CD4-positive, CD25-positive, alpha-beta regulatory T cell (primary cell): ENCODE data around the gene NLRP3. TPM values are rescaled to one million over a fixed set of nuclear protein-coding genes. Genes with fewer than 3 reads are reported as not detected.
"Not testable (repeated sequence)": the region's sequence is repeated elsewhere in the genome, so short reads cannot be mapped to it uniquely, and the experiment has no call there.

Source experiments
- ATAC-seq, 2 donors: fragments of 150-1000 bp; cut with Tn5 transposase; one replicate each; pipeline ENCODE4 v1.10.0; 2021; ENCODE audit warnings: low read depth in 2 of 2, moderate number of reproducible peaks in 2 of 2, moderate library complexity in 1 of 2
- DNase-seq, 3 donors: peaks; one replicate each; pipeline versions ENCODE4 v3.0.0 to v3.0.0-alpha.2; 2012 to 2022; ENCODE audit warnings: mixed read lengths in 1 of 3
- H3K27ac ChIP-seq: one replicate; pipeline ENCODE4 v1.7.0; 2013; ENCODE audit warnings: mild to moderate bottlenecking, low read length; ENCODE audit not compliant: insufficient read depth, poor library complexity, severe bottlenecking
- H3K27me3 ChIP-seq: one replicate; pipeline ENCODE4 v1.7.0; 2013; ENCODE audit warnings: low read length; ENCODE audit not compliant: control insufficient read depth, insufficient read depth
- H3K36me3 ChIP-seq: one replicate; pipeline ENCODE4 v1.7.0; 2013; ENCODE audit warnings: mild to moderate bottlenecking, low read length, moderate library complexity; ENCODE audit not compliant: control insufficient read depth, insufficient read depth
- H3K4me1 ChIP-seq: 2 replicates; pipeline ENCODE4 v1.7.0; 2013; ENCODE audit warnings: mild to moderate bottlenecking, low read length; ENCODE audit not compliant: insufficient read depth, control insufficient read depth, poor library complexity, severe bottlenecking
- H3K4me3 ChIP-seq: one replicate; pipeline ENCODE4 v1.7.0; 2013; ENCODE audit warnings: low read depth, mild to moderate bottlenecking, low read length, moderate library complexity
- H3K9me3 ChIP-seq, 2 experiments: 1 replicate in 1 of 2; 2 replicates in 1 of 2; pipeline ENCODE4 v1.7.0; 2013; ENCODE audit warnings: low read length in 2 of 2, mild to moderate bottlenecking in 1 of 2, moderate library complexity in 1 of 2; ENCODE audit not compliant: control insufficient read depth in 2 of 2
- H3K27ac Mint-ChIP-seq, 3 donors: one replicate each; pipeline ENCODE4 v1.8.0; 2020 to 2022; ENCODE audit warnings: mild to moderate bottlenecking in 3 of 3, mixed read lengths in 3 of 3, moderate library complexity in 2 of 3
- H3K27me3 Mint-ChIP-seq: one replicate; pipeline ENCODE4 v1.8.0; 2022; ENCODE audit warnings: mild to moderate bottlenecking, mixed read lengths
- H3K36me3 Mint-ChIP-seq: one replicate; pipeline ENCODE4 v1.8.0; 2020; ENCODE audit warnings: mixed read lengths
- H3K4me1 Mint-ChIP-seq, 4 donors: one replicate each; pipeline ENCODE4 v1.8.0; 2020 to 2022; ENCODE audit warnings: mixed read lengths in 4 of 4, mild to moderate bottlenecking in 1 of 4
- H3K4me3 Mint-ChIP-seq, 4 donors: one replicate each; pipeline ENCODE4 v1.8.0; 2020 to 2022; ENCODE audit warnings: mild to moderate bottlenecking in 4 of 4, mixed read lengths in 4 of 4, moderate library complexity in 3 of 4
- H3K9me3 Mint-ChIP-seq, 7 donors: one replicate each; pipeline ENCODE4 v1.8.0; 2020 to 2022; ENCODE audit warnings: mixed read lengths in 7 of 7, mild to moderate bottlenecking in 3 of 7, moderate library complexity in 2 of 7
- polyA plus RNA-seq, 4 donors: library from polyadenylated mRNA; unstranded; fragments of 300-500 nt; fragmentation: Illumina TruSeq; gene quantifications; one replicate each; pipeline ENCODE4 v1.2.3, GENCODE V29; 2021
- total RNA-seq: library from RNA; stranded (reverse); gene quantifications from one replicate; pipeline ENCODE4 v1.2.3, GENCODE V29; 2022

Gene NLRP3
- total and polyA plus RNA-seq, 5 donors from 2014 or later, result 0.10 to 2.0 (median 0.34) TPM; not detected in 2

DNA sequence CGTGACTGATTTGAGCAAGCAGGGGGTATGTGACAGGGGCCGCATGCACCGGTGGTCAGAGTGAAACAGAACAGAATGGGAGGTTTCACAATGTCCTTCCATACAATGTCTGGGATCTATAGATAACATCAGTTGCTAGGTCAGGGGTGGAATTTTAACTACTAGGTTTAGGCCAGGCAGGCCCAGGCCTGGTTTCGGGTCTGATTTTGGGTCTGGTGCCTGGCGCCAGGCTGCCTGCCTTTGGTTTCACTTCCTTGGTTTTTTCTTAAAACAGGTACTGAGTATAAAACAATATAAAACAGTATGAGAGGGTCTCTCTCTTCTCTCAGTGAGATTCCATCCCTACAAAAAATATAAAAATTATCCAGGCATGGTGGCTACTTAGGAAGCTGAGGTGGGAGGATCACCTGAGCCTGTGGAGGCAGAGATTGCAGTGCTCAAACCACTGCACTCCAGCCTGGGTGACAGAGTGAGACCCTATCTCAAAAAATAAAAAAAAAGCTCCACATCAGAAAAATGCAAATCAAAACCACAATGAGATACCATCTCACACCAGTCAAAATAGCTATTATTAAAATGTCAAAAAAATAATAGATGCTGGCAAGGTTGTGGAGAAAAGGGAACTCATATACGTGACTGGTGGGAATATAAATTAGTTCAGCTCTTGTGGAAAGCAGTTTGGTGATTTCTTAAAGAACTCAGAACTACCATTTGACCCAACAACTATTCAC is 60.5 kb downstream of the NLRP3 start:
- ATAC-seq, H3K27ac ChIP-seq, H3K36me3 ChIP-seq, H3K27me3 ChIP-seq, H3K27ac Mint-ChIP-seq, DNase-seq, H3K4me3 Mint-ChIP-seq, H3K9me3 ChIP-seq, H3K27me3 Mint-ChIP-seq, H3K36me3 Mint-ChIP-seq, H3K4me1 ChIP-seq, H3K9me3 Mint-ChIP-seq, H3K4me3 ChIP-seq, H3K4me1 Mint-ChIP-seq: not testable (repeated sequence)

DNA sequence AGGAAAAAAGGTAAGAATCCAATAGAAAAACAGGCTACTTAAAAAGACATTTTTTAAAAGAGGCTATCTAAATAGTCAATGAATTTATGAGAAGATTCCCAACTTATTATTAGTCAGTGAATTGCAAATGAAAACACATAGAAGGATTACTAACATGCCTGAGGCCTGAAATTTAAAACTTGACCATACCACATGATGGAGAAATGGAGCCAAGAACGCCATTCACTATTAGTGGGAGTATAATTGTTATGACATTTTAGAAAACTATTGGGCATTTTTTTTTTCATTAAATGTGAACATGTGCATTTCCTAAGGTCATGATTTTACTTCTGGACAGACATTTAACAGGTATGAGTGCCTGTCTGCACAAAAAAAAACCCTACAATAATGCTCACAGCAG is 66.8 kb downstream of the NLRP3 start:
- Histone ChIP-seq H3K4me1 (no peaks in the 10 kb centered on the region), H3K27ac (no peak overlapping the region), H3K36me3 (no peaks in the 10 kb centered on the region), H3K9me3 (no peaks in the 10 kb centered on the region), H3K4me3 (no peak overlapping the region), H3K27me3 (no peaks in the 10 kb centered on the region)
- ATAC-seq, result no peak
- Mint-ChIP-seq H3K4me1 (no peaks in the 10 kb centered on the region), H3K9me3 (peaks cover 0 to 2% (median 0%) of the 10 kb centered on the region in 7 donors), H3K27ac (no peak overlapping the region), H3K4me3 (no peak overlapping the region), H3K27me3 (peaks cover 5% of the 10 kb centered on the region), H3K36me3 (no peaks in the 10 kb centered on the region)
- DNase-seq, result no peak

DNA sequence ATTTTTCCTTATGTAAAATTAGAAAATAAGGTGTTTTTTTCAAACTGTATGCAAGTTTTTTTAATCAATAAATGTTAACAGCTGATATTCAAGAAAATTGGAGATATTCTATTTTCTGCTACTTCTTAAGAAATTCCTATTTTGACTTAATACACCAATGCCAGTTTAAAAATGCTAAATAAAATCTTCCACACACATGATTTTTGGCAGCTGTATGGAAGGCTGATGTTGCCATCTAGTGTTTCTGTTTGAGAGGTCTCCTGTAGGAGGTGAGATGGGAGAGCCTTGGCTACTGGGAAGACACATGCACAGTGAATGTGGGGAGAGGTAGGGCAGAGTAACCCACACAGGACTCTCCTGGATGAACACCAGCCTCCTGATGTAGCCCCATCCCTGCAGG is 71.1 kb downstream of the NLRP3 start:
- Histone ChIP-seq H3K4me3 (no peak overlapping the region), H3K27me3 (no peaks in the 10 kb centered on the region), H3K36me3 (no peaks in the 10 kb centered on the region), H3K27ac (no peak overlapping the region), H3K9me3 (no peaks in the 10 kb centered on the region), H3K4me1 (no peaks in the 10 kb centered on the region)
- Mint-ChIP-seq H3K9me3 (no peaks in the 10 kb centered on the region), H3K4me3 (no peak overlapping the region), H3K27me3 (no peaks in the 10 kb centered on the region), H3K36me3 (no peaks in the 10 kb centered on the region), H3K4me1 (no peaks in the 10 kb centered on the region), H3K27ac (no peak overlapping the region)
- ATAC-seq (peak; percentile 44 to 64), DNase-seq (peak in 2 of 3 donors; percentile 35 to 41)

DNA sequence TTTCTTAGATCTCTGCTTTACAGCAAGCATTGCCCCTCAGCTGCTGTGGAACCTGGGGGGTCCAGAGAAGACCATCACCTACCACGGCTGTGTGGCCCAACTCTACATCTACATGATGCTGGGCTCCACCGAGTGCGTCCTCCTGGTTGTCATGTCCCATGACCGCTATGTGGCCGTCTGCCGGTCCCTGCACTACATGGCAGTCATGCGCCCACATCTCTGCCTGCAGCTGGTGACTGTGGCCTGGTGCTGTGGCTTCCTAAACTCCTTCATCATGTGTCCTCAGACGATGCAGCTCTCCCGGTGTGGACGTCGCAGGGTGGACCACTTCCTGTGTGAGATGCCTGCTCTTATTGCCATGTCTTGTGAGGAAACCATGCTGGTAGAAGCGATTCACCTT is 75.4 kb downstream of the NLRP3 start:
- H3K27me3 Mint-ChIP-seq, result no peaks in the 10 kb centered on the region
- no peak overlapping the region for H3K4me3 ChIP-seq
- no peak overlapping the region for H3K4me3 Mint-ChIP-seq
- H3K27ac Mint-ChIP-seq, result no peak overlapping the region
- no peaks in the 10 kb centered on the region for H3K9me3 ChIP-seq
- no peak overlapping the region for H3K27ac ChIP-seq
- H3K9me3 Mint-ChIP-seq, result peaks cover 0 to 1% (median 0%) of the 10 kb centered on the region in 7 donors
- H3K4me1 Mint-ChIP-seq, result no peaks in the 10 kb centered on the region
- no peak for ATAC-seq
- H3K36me3 Mint-ChIP-seq, result no peaks in the 10 kb centered on the region
- no peak for DNase-seq
- no peaks in the 10 kb centered on the region for H3K27me3 ChIP-seq
- H3K4me1 ChIP-seq, result no peaks in the 10 kb centered on the region
- H3K36me3 ChIP-seq, result no peaks in the 10 kb centered on the region

DNA sequence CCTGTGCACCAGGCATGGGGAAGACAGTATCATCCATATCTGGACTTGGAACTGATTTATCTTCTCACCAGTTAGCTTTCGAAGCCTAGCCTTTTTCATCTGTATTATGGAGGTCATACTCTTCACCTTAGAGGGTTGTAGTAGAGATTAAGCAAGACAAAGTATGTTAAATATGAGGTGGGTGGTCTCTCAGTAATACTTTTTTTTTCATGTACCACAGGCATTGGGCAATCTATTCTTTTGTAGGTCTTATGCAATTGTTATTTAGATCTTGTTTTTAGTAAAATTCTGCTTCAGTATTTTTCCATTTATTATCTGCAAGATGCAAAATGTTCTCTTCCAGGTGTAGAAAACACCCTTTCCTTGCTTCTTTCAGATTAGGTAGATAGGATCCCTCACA is 77.1 kb downstream of the NLRP3 start:
- Histone ChIP-seq H3K4me3 (no peak overlapping the region), H3K9me3 (no peaks in the 10 kb centered on the region), H3K27ac (no peak overlapping the region), H3K27me3 (no peaks in the 10 kb centered on the region), H3K4me1 (no peaks in the 10 kb centered on the region), H3K36me3 (no peaks in the 10 kb centered on the region)
- H3K4me1 Mint-ChIP-seq, result no peaks in the 10 kb centered on the region
- ATAC-seq (no peak), DNase-seq (no peak)
- H3K9me3 Mint-ChIP-seq, result peaks cover 0 to 1% (median 0%) of the 10 kb centered on the region in 7 donors
- H3K27me3 Mint-ChIP-seq, result no peaks in the 10 kb centered on the region
- no peaks in the 10 kb centered on the region for H3K36me3 Mint-ChIP-seq
- no peak overlapping the region for H3K27ac Mint-ChIP-seq
- H3K4me3 Mint-ChIP-seq, result no peak overlapping the region

DNA sequence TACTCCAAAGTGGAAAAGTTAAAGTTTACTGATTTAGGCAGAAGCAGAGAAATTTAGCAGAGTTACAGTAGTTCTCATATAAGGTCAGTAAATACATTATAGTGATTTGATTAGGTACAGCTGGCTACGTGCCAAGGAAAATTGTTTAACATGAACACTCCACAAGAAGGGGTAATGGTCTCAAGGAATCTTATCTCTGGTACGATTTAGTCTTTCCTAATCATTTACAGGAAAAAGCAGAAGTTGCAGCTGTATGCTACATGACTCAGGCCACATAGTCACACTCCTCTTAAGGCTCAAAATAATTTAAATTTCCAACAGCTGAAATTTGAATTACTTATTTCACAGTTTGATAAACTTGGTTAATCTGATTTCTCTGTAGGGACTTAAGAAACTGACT is 78.8 kb downstream of the NLRP3 start:
- no peaks in the 10 kb centered on the region for H3K36me3 ChIP-seq
- peaks cover 0 to 1% (median 0%) of the 10 kb centered on the region in 7 donors for H3K9me3 Mint-ChIP-seq
- no peaks in the 10 kb centered on the region for H3K4me1 Mint-ChIP-seq
- H3K27ac Mint-ChIP-seq, result no peak overlapping the region
- no peaks in the 10 kb centered on the region for H3K9me3 ChIP-seq
- no peak overlapping the region for H3K27ac ChIP-seq
- H3K4me3 ChIP-seq, result no peak overlapping the region
- ATAC-seq (no peak), DNase-seq (no peak)
- peaks cover 4% of the 10 kb centered on the region for H3K27me3 Mint-ChIP-seq
- H3K27me3 ChIP-seq, result no peaks in the 10 kb centered on the region
- no peaks in the 10 kb centered on the region for H3K36me3 Mint-ChIP-seq
- H3K4me1 ChIP-seq, result no peaks in the 10 kb centered on the region
- no peak overlapping the region for H3K4me3 Mint-ChIP-seq

DNA sequence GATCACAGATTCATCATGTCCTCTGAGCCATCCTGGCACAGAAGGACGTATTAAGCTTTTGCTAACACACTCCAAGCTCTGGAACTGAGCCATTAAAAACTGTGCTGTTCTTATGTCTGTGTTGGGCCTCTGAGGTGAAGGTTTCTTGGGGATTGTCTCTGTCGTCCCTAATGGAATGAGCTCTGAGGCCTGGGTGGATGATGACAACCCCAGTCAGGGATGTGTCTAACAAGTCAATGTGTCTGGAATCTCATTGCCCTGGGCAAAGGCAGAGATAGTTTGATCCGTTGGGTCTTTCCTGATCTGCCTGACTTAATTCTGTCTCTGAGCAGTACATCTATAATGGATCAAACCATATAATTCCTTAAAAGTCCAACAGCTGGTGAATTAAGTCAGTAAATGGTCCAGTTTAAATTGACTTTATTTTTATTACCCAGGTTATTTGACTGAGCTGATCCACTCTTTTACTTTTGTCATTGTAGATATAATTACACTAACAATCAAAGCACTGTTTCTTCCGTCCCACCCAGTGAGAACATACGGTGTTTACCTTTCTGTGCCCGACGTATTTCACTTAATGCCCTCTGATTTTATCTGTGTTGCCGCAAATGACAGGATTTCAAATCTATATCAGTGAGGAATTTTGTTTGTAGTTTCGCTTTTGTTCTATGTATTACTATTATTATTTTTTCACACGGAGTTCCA is 80.8 kb downstream of the NLRP3 start:
- no peak overlapping the region for H3K4me3 ChIP-seq
- peaks cover 4% of the 10 kb centered on the region for H3K27me3 Mint-ChIP-seq
- DNase-seq (no peak), ATAC-seq (no peak)
- peaks cover 0 to 4% (median 0%) of the 10 kb centered on the region in 7 donors for H3K9me3 Mint-ChIP-seq
- H3K4me3 Mint-ChIP-seq, result no peak overlapping the region
- H3K9me3 ChIP-seq, result no peaks in the 10 kb centered on the region
- H3K4me1 Mint-ChIP-seq, result no peaks in the 10 kb centered on the region
- H3K27ac ChIP-seq, result no peak overlapping the region
- no peaks in the 10 kb centered on the region for H3K36me3 ChIP-seq
- no peaks in the 10 kb centered on the region for H3K27me3 ChIP-seq
- no peak overlapping the region for H3K27ac Mint-ChIP-seq
- H3K4me1 ChIP-seq, result no peaks in the 10 kb centered on the region
- H3K36me3 Mint-ChIP-seq, result no peaks in the 10 kb centered on the region
